Hepatocyte (in vitro differentiated cells): ENCODE results near the gene CHPT1. TPM values are rescaled to one million over a fixed set of nuclear protein-coding genes. Genes with fewer than 3 reads are reported as not detected.

Source experiments
- DNase-seq: peaks from one replicate; pipeline ENCODE4 v3.0.0-alpha.2; 2016; ENCODE audit warnings: low spot score
- H2AFZ ChIP-seq: fragments of 200-600 bp; sonication (generic); 2 replicates; pipeline ENCODE4 v1.6.0; 2016; ENCODE audit warnings: antibody characterized with exemption, mild to moderate bottlenecking
- H3K27ac ChIP-seq: fragments of 200-600 bp; sonication (generic); 2 replicates; pipeline ENCODE4 v1.5.1; 2016; ENCODE audit warnings: mild to moderate bottlenecking
- H3K27me3 ChIP-seq: fragments of 200-600 bp; sonication (generic); 2 replicates; pipeline ENCODE4 v1.6.1; 2016
- H3K36me3 ChIP-seq: fragments of 200-600 bp; sonication (generic); replicated peaks from 2 replicates; pipeline ENCODE4 v1.5.1; 2016; ENCODE audit warnings: low read depth; ENCODE audit not compliant: insufficient read depth
- H3K4me1 ChIP-seq: fragments of 200-600 bp; sonication (generic); 2 replicates; pipeline ENCODE4 v1.5.1; 2016; ENCODE audit warnings: mild to moderate bottlenecking, moderate library complexity; ENCODE audit not compliant: insufficient read depth
- H3K4me2 ChIP-seq: fragments of 200-600 bp; sonication (generic); 2 replicates; pipeline ENCODE4 v1.6.0; 2016
- H3K4me3 ChIP-seq: fragments of 200-600 bp; sonication (generic); 2 replicates; pipeline ENCODE4 v1.5.1; 2016; ENCODE audit warnings: mild to moderate bottlenecking
- H3K79me2 ChIP-seq: fragments of 200-600 bp; sonication (generic); 2 replicates; pipeline ENCODE4 v1.6.0; 2017; ENCODE audit warnings: mild to moderate bottlenecking
- H3K9me2 ChIP-seq: fragments of 200-600 bp; sonication (generic); replicated peaks from 2 replicates; pipeline ENCODE4 v1.6.0; 2017; ENCODE audit warnings: mild to moderate bottlenecking; ENCODE audit not compliant: insufficient read depth
- H3K9me3 ChIP-seq: fragments of 200-600 bp; sonication (generic); 2 replicates; pipeline ENCODE4 v1.5.1; 2016; ENCODE audit warnings: low read depth, mild to moderate bottlenecking
- H4K20me1 ChIP-seq: fragments of 200-600 bp; sonication (generic); 2 replicates; pipeline ENCODE4 v1.6.0; 2016; ENCODE audit warnings: mild to moderate bottlenecking; ENCODE audit not compliant: insufficient read depth, poor library complexity, severe bottlenecking
- CTCF ChIP-seq: fragments of 200-600 bp; sonication (generic); IDR thresholded peaks from 2 replicates; pipeline ENCODE4 v1.5.1; 2016; ENCODE audit warnings: antibody characterized with exemption, mild to moderate bottlenecking; ENCODE audit not compliant: poor library complexity
- EZH2 ChIP-seq: fragments of 200-600 bp; sonication (generic); IDR thresholded peaks from 2 replicates; pipeline ENCODE4 v1.6.1; 2016; ENCODE audit warnings: antibody characterized with exemption, mild to moderate bottlenecking, borderline replicate concordance
- EZH2phosphoT487 ChIP-seq: fragments of 200-600 bp; sonication (generic); IDR thresholded peaks from one replicate; pipeline ENCODE4 v1.6.1; 2018; ENCODE audit warnings: antibody characterized with exemption, mild to moderate bottlenecking, low read depth, moderate library complexity; ENCODE audit not compliant: unreplicated experiment, severe bottlenecking
- WGBS: methylation state at CpG from one replicate; pipeline ENCODE4 v1.1.6; 2016; ENCODE audit warnings: low lambda C conversion rate; ENCODE audit errors: missing lambda C conversion rate; 5-methylcytosine and 5-hydroxymethylcytosine counted together
- polyA plus RNA-seq: library from polyadenylated mRNA; unstranded; fragments of >200 nt; fragmentation: Nextera tagmentation; extraction: Ambion mirVana; gene quantifications from 2 replicates; pipeline ENCODE4 v1.2.1, GENCODE V29; 2016
- total RNA-seq: library from RNA; depleted of rRNA; stranded (reverse); fragments of >200 nt; gene quantifications from 2 replicates; pipeline ENCODE4 v1.2.3, GENCODE V29; 2014

CHPT1 gene
- total and polyA plus RNA-seq, 2 experiments from 2014 or later, result 92.3 to 127 TPM

GRCh38 chr12:101750152-101750551 lies 52.7 kb downstream of the CHPT1 start:
- Histone ChIP-seq H3K9me3 (no peaks in the 10 kb centered on the region), H3K4me2 (no peak overlapping the region), H3K9me2 (no peaks in the 10 kb centered on the region), H3K79me2 (no peaks in the 10 kb centered on the region), H3K27me3 (no peaks in the 10 kb centered on the region), H3K27ac (no peak overlapping the region), H3K4me3 (no peak overlapping the region), H3K36me3 (no peaks in the 10 kb centered on the region), H3K4me1 (no peaks in the 10 kb centered on the region), H4K20me1 (no peaks in the 10 kb centered on the region), H2AFZ (no peak overlapping the region)
- DNase-seq, result no peak
- 92% methylated on average over 4 of the region's 4 CpGs for WGBS
- TF ChIP-seq EZH2 (no peak), EZH2phosphoT487 (no peak), CTCF (no peak)

- TF ChIP-seq EZH2phosphoT487, result no peak
- no peak for TF ChIP-seq EZH2
- peak; percentile 63 for TF ChIP-seq CTCF
- Histone ChIP-seq H3K4me2 (no peak overlapping the region), H3K4me1 (no peaks in the 10 kb centered on the region), H2AFZ (no peak overlapping the region), H3K9me2 (no peaks in the 10 kb centered on the region), H3K27ac (no peak overlapping the region), H3K4me3 (no peak overlapping the region), H3K27me3 (no peaks in the 10 kb centered on the region), H3K9me3 (no peaks in the 10 kb centered on the region), H4K20me1 (no peaks in the 10 kb centered on the region), H3K79me2 (no peaks in the 10 kb centered on the region), H3K36me3 (no peaks in the 10 kb centered on the region)
- WGBS, result 80% methylated on average over 5 of the region's 5 CpGs
- DNase-seq, result peak; percentile 33
Observed at GRCh38 chr12:101759396-101760047, 62.1 kb downstream of the CHPT1 start.

- Histone ChIP-seq H4K20me1 (no peaks in the 10 kb centered on the region), H3K79me2 (no peaks in the 10 kb centered on the region), H2AFZ (no peak overlapping the region), H3K9me3 (no peaks in the 10 kb centered on the region), H3K4me1 (no peaks in the 10 kb centered on the region), H3K27me3 (no peaks in the 10 kb centered on the region), H3K36me3 (no peaks in the 10 kb centered on the region), H3K9me2 (no peaks in the 10 kb centered on the region), H3K4me3 (no peak overlapping the region), H3K4me2 (no peak overlapping the region), H3K27ac (no peak overlapping the region)
- no peak for DNase-seq
- no peak for TF ChIP-seq CTCF
- no peak for TF ChIP-seq EZH2
- TF ChIP-seq EZH2phosphoT487, result no peak
- WGBS, result 88% methylated on average over 5 of the region's 5 CpGs
Observed at GRCh38 chr12:101761350-101761749, 63.9 kb downstream of the CHPT1 start.
